GM12872 (cell line): ENCODE results near the gene RASSF3.

ENCODE experiments used
- CTCF ChIP-seq: IDR thresholded peaks from 3 replicates; pipeline ENCODE4 v1.5.1; 2011; ENCODE audit warnings: low read depth, mild to moderate bottlenecking, low read length, moderate library complexity; ENCODE audit not compliant: insufficient read depth

Gene RASSF3

GRCh38 chr12:64718649-64719048, 108.4 kb downstream of the RASSF3 start:
- TF ChIP-seq CTCF: no peak

GRCh38 chr12:64720884-64721283, 110.6 kb downstream of the RASSF3 start:
- TF ChIP-seq CTCF: no peak

GRCh38 chr12:64722835-64723234, 112.5 kb downstream of the RASSF3 start:
- TF ChIP-seq CTCF: no peak

GRCh38 chr12:64723630-64724029, 113.3 kb downstream of the RASSF3 start:
- no peak for TF ChIP-seq CTCF

GRCh38 chr12:64724201-64724745, 114.0 kb downstream of the RASSF3 start:
- TF ChIP-seq CTCF: no peak

- TF ChIP-seq CTCF: no peak
These were observed 119.8 kb downstream of the RASSF3 start for GRCh38 chr12:64729909-64730587.

- no peak for TF ChIP-seq CTCF
These were observed 120.3 kb downstream of the RASSF3 start for GRCh38 chr12:64730588-64730969.

GRCh38 chr12:64731683-64732082, 121.4 kb downstream of the RASSF3 start:
- TF ChIP-seq CTCF: no peak
